Heart left ventricle (tissue), 16 donors: ENCODE results near the gene SV2B. TPM values are rescaled to one million over a fixed set of nuclear protein-coding genes. Genes with fewer than 3 reads are reported as not detected.
A peak's percentile ranks its signal among the peaks of the same experiment; 100 is the strongest.

Experiments
- ATAC-seq, 4 donors: fragments of 200-7000 bp; cut with Tn5 transposase; one replicate each; pipeline ENCODE4 v1.9.1; 2020 to 2022; ENCODE audit warnings: moderate library complexity in 4 of 4, mild to moderate bottlenecking in 3 of 4, moderate number of reproducible peaks in 1 of 4
- DNase-seq, 5 donors: peaks; one replicate each; pipeline ENCODE4 v3.0.0-alpha.2; 2020
- H3K27ac ChIP-seq, 12 donors: fragments of 200-600 bp; sonication (generic) in 4 of 12; one replicate each; pipeline versions ENCODE4 v1.5.0 to v1.8.0; 2016 to 2022; ENCODE audit warnings: mild to moderate bottlenecking in 2 of 12
- H3K27me3 ChIP-seq, 9 donors: fragments of 200-600 bp; sonication (generic) in 2 of 9; one replicate each; pipeline versions ENCODE4 v1.5.1 to v1.8.0; 2016 to 2022; ENCODE audit warnings: mild to moderate bottlenecking in 3 of 9
- H3K36me3 ChIP-seq, 9 donors: fragments of 200-600 bp; sonication (generic) in 2 of 9; one replicate each; pipeline versions ENCODE4 v1.5.0 to v1.8.0; 2018 to 2022; ENCODE audit warnings: mild to moderate bottlenecking in 2 of 9
- H3K4me1 ChIP-seq, 12 donors: fragments of 200-600 bp; sonication (generic) in 4 of 12; one replicate each; pipeline versions ENCODE4 v1.5.0 to v1.8.0; 2016 to 2022; ENCODE audit warnings: mild to moderate bottlenecking in 3 of 12
- H3K4me3 ChIP-seq, 12 donors: fragments of 200-600 bp; sonication (generic) in 4 of 12; one replicate each; pipeline versions ENCODE4 v1.5.0 to v1.8.0; 2017 to 2022; ENCODE audit warnings: mild to moderate bottlenecking in 9 of 12, moderate library complexity in 4 of 12
- H3K9me3 ChIP-seq, 12 donors: fragments of 200-600 bp; sonication (generic) in 4 of 12; one replicate each; pipeline versions ENCODE4 v1.5.0 to v1.8.0; 2016 to 2022; ENCODE audit warnings: mild to moderate bottlenecking in 1 of 12
- CTCF ChIP-seq, 12 donors: fragments of 200-600 bp; sonication (generic) in 4 of 12; IDR thresholded peaks; one replicate each; pipeline versions ENCODE4 v1.5.0 to v1.8.0; 2018 to 2022; ENCODE audit warnings: antibody characterized with exemption in 12 of 12, mild to moderate bottlenecking in 5 of 12
- POLR2A ChIP-seq, 2 donors: fragments of 450-650 bp; IDR thresholded peaks; one replicate each; pipeline ENCODE4 v1.6.1; 2017; ENCODE audit warnings: antibody characterized with exemption in 2 of 2, mild to moderate bottlenecking in 2 of 2, moderate library complexity in 2 of 2
- WGBS, 4 donors: extraction: QIAGEN DNeasy Blood & Tissue Kit in 2 of 4; methylation state at CpG; one replicate each; pipeline versions ENCODE4 v1.1.5 to v1.1.7; 2013 to 2018; 5-methylcytosine and 5-hydroxymethylcytosine counted together
- intact Hi-C, 10 donors: fragments of 100-400 bp; cut with DNase I; formaldehyde crosslinking; loops; one replicate each; pipeline versions ENCODE4 v1.11.1 to v1.14.2; 2022
- polyA plus RNA-seq, 2 donors: library from polyadenylated mRNA; stranded (reverse); fragments of 200-250 nt; gene quantifications; one replicate each; pipeline ENCODE4 v1.2.3, GENCODE V29; 2013
- total RNA-seq, 9 donors: library from RNA; depleted of rRNA in 2 of 9; stranded (reverse); fragments of >200 nt in 2 of 9; fragmentation: NEBNext Ultra II Directional in 3 of 9; extraction: Animal tissue kit (Norgen Biotek cat#: 25700) in 3 of 9; gene quantifications; one replicate each; pipeline versions ENCODE4 v1.1.0 to v1.2.4, GENCODE V29; 2016 to 2023
- donor health status: ischemic (EF 13 %, LVEDD 7.1; RV severe dilation, severe dysfunction).
- donor health status: healthy with polysubstance abuse.
- donor health status: DM: no; HTN: yes; CAD: no.
- donor health status: DM: no; HTN: no; CAD: no.
- donor health status: ischemic (EF 25% LVEDD 6.9; RV normal size, moderate dysfunction).
- donor health status: ischemic (EF 25% LVEDD 5.7; RV mildly dilated, moderate dysfunction).
- donor health status: healthy.
- donor health status: DM: yes; HTN: yes; CAD: no.
- donor health status: ischemic (EF 35%, LVEDD 5.7; RV mildly dilated, moderate dysfunction).
- donor health status: nonischemic (EF 11% LVEDD 7.7; RV severe dilation, severe dysfunction).
- donor health status: DM: yes; HTN: yes; CAD: no.
- donor health status: PGD.
- donor health status: ischemic (EF 29% LVEDD 5.4; RV normal size, mild dysfunction).
- donor health status: nonischemic (EF 23%, LVEDD 6.1; RV moderate dilation, normal function).

The SV2B gene
- total and polyA plus RNA-seq, 11 donors, result 0.42 to 23.5 (median 1.9) TPM

- DNase-seq (no peak), ATAC-seq (peak in 1 of 4 donors; percentile 37)
- Histone ChIP-seq H3K27me3 (peaks cover 0 to 9% (median 0%) of the 10 kb centered on the region in 9 donors), H3K9me3 (no peaks in the 10 kb centered on the region), H3K27ac (no peak overlapping the region), H3K4me1 (peaks cover 0 to 27% (median 9%) of the 10 kb centered on the region in 12 donors), H3K36me3 (no peaks in the 10 kb centered on the region), H3K4me3 (no peak overlapping the region)
- 41 to 55% (median 49%) methylated on average over 6 of the region's 6 CpGs for WGBS, 4 donors
- intact Hi-C loops, result loop anchor here in 9 of 10 donors (2.0 to 10.0 kb wide), 14 partner anchors 218 to 1410 kb away; partner anchors contain the start of gene SLCO3A1 (in 5 of the 9)
- TF ChIP-seq POLR2A (IDR thresholded peaks at IDR 0.05) (no peak), CTCF (IDR thresholded peaks at IDR 0.05) (no peak)
Measured at GRCh38 chr15:91304786-91305185, 204.7 kb downstream of the SV2B start.

GRCh38 chr15:91306144-91306543 lies 206.1 kb downstream of the SV2B start:
- no peak for DNase-seq
- Histone ChIP-seq H3K27ac (no peak overlapping the region), H3K4me3 (no peak overlapping the region), H3K4me1 (peaks cover 0 to 27% (median 9%) of the 10 kb centered on the region in 12 donors), H3K27me3 (peaks cover 0 to 9% (median 0%) of the 10 kb centered on the region in 9 donors), H3K36me3 (no peaks in the 10 kb centered on the region), H3K9me3 (no peaks in the 10 kb centered on the region)
- ATAC-seq, result no peak
- WGBS, 4 donors, result 77 to 93% (median 83%) methylated on average over 7 of the region's 7 CpGs
- intact Hi-C loops, result loop anchor here in 4 of 10 donors (10.0 kb wide), 5 partner anchors 319 to 1409 kb away; partner anchors contain the start of gene SLCO3A1 (in 2 of the 4)
- TF ChIP-seq CTCF (IDR thresholded peaks at IDR 0.05) (no peak), POLR2A (IDR thresholded peaks at IDR 0.05) (no peak)

GRCh38 chr15:91307601-91308000 lies 207.5 kb downstream of the SV2B start:
- Histone ChIP-seq H3K4me3 (no peak overlapping the region), H3K27me3 (peaks cover 0 to 9% (median 0%) of the 10 kb centered on the region in 9 donors), H3K27ac (no peak overlapping the region), H3K9me3 (no peaks in the 10 kb centered on the region), H3K4me1 (peaks cover 0 to 26% (median 8%) of the 10 kb centered on the region in 12 donors), H3K36me3 (no peaks in the 10 kb centered on the region)
- intact Hi-C loops, result loop anchor here in 4 of 10 donors (10.0 kb wide), 5 partner anchors 317 to 1407 kb away; partner anchors contain the start of gene SLCO3A1 (in 2 of the 4)
- ATAC-seq (no peak), DNase-seq (no peak)
- WGBS, 4 donors, result 62 to 69% (median 65%) methylated on average over 2 of the region's 2 CpGs
- no peak for TF ChIP-seq CTCF (IDR thresholded peaks at IDR 0.05)
- no peak for TF ChIP-seq POLR2A (IDR thresholded peaks at IDR 0.05)

GRCh38 chr15:91308199-91308598 lies 208.1 kb downstream of the SV2B start:
- Histone ChIP-seq H3K4me3 (no peak overlapping the region), H3K9me3 (no peaks in the 10 kb centered on the region), H3K36me3 (no peaks in the 10 kb centered on the region), H3K27me3 (peaks cover 0 to 9% (median 0%) of the 10 kb centered on the region in 9 donors), H3K27ac (no peak overlapping the region), H3K4me1 (peaks cover 0 to 20% (median 5%) of the 10 kb centered on the region in 12 donors)
- TF ChIP-seq POLR2A (IDR thresholded peaks at IDR 0.05), result no peak
- no peak for TF ChIP-seq CTCF (IDR thresholded peaks at IDR 0.05)
- WGBS, 4 donors, result 58 to 69% (median 64%) methylated on average over 4 of the region's 4 CpGs
- DNase-seq, result no peak
- intact Hi-C loops, result loop anchor here in 5 of 10 donors (2.0 to 10.0 kb wide), 6 partner anchors 317 to 1407 kb away; partner anchors contain the start of gene SLCO3A1 (in 2 of the 5)
- ATAC-seq, result no peak
